GM21360 (cell line): ENCODE measurements around the gene FGFR1OP2.
"Not testable (repeated sequence)": the region's sequence is repeated elsewhere in the genome, so short reads cannot be mapped to it uniquely, and the experiment has no call there.

ENCODE experiments used
- ATAC-seq: cut with Tn5 transposase; IDR thresholded peaks from one replicate; pipeline ENCODE4 v1.9.1; 2021; ENCODE audit warnings: mild to moderate bottlenecking, moderate library complexity; ENCODE audit not compliant: unreplicated experiment

Gene FGFR1OP2

GRCh38 chr12:26937863-26938700, at the start of gene FGFR1OP2, which contains the start of gene INTS13:
Gene FGFR1OP2 (plus strand): TSS chr12:26938470. CDS start chr12:26954159, 15,689 bp downstream.
Gene INTS13 (minus strand): TSS chr12:26937981. CDS start chr12:26936803, 1,178 bp downstream.
- peak; percentile 86 for ATAC-seq

- no peak for ATAC-seq
These were observed 47.5 kb upstream of the FGFR1OP2 start for GRCh38 chr12:26890784-26891183.

- ATAC-seq, result no peak
These were observed 46.6 kb upstream of the FGFR1OP2 start for GRCh38 chr12:26891704-26892103.

- no peak for ATAC-seq
These were observed 42.6 kb upstream of the FGFR1OP2 start for GRCh38 chr12:26895672-26896071.

- ATAC-seq, result no peak
These were observed 41.4 kb upstream of the FGFR1OP2 start for GRCh38 chr12:26896913-26897312.

- not testable (repeated sequence) for ATAC-seq
These were observed 34.9 kb upstream of the FGFR1OP2 start for GRCh38 chr12:26903396-26903795.

GRCh38 chr12:26906024-26906423, 32.2 kb upstream of the FGFR1OP2 start:
- ATAC-seq, result no peak

- ATAC-seq, result no peak
These were observed 31.6 kb upstream of the FGFR1OP2 start for GRCh38 chr12:26906704-26907103.

- no peak for ATAC-seq
These were observed 19.7 kb upstream of the FGFR1OP2 start for GRCh38 chr12:26918321-26919215.

- ATAC-seq, result no peak
These were observed 19.1 kb upstream of the FGFR1OP2 start for GRCh38 chr12:26919216-26919555.

GRCh38 chr12:26921886-26922285, 16.4 kb upstream of the FGFR1OP2 start:
- no peak for ATAC-seq

GRCh38 chr12:26928661-26929060, 9.6 kb upstream of the FGFR1OP2 start:
- no peak for ATAC-seq

GRCh38 chr12:26929590-26929989, 8.7 kb upstream of the FGFR1OP2 start:
- no peak for ATAC-seq

- ATAC-seq, result no peak
These were observed 2.5 kb upstream of the FGFR1OP2 start for GRCh38 chr12:26935636-26936378.

- ATAC-seq, result no peak
These were observed 1.5 kb upstream of the FGFR1OP2 start for GRCh38 chr12:26936559-26937442.

- no peak for ATAC-seq
These were observed 817 bp upstream of the FGFR1OP2 start for GRCh38 chr12:26937443-26937862.

- ATAC-seq, result peak; percentile 1
These were observed 412 bp downstream of the FGFR1OP2 start for GRCh38 chr12:26938701-26939062.

- ATAC-seq, result no peak
These were observed 1.0 kb downstream of the FGFR1OP2 start for GRCh38 chr12:26939192-26939832.

- ATAC-seq, result no peak
These were observed 1.7 kb downstream of the FGFR1OP2 start for GRCh38 chr12:26939953-26940352.
